ENCODE data around the gene SPECC1. TPM values are rescaled to one million over a fixed set of nuclear protein-coding genes. Genes with fewer than 3 reads are reported as not detected.

The SPECC1 gene
- total and polyA plus RNA-seq, 2 of the 4 experiments (the other 2 are of a cell fraction): 16.9 to 26.2 TPM

- Histone ChIP-seq H3K4me3 (ENCODE audit: insufficient read depth, low read depth, low read length) (no peak overlapping the region), H3K23ac (ENCODE audit: low read depth, low read length) (no peak overlapping the region), H2BK5ac (ENCODE audit: low read depth, low read length, poor library complexity, severe bottlenecking) (no peak overlapping the region), H2AK5ac (ENCODE audit: low read depth, low read length) (no peak overlapping the region), H3K79me1 (ENCODE audit: low read depth in 1 of 2, low read length in 2 of 2) (no peaks in the 10 kb centered on the region), H4K20me1 (ENCODE audit: insufficient read depth, low read length) (no peaks in the 10 kb centered on the region), H2BK120ac (ENCODE audit: low read depth, low read length) (no peak overlapping the region), H4K91ac (ENCODE audit: insufficient read depth, low read depth, low read length) (no peak overlapping the region), H3K4me1 (ENCODE audit: control insufficient read depth, insufficient read depth, low read length) (peaks cover 7% of the 10 kb centered on the region), H4K8ac (ENCODE audit: low read depth in 2 of 2, low read length in 2 of 2) (no peak overlapping the region), H3K14ac (replicated peaks; ENCODE audit: low read depth, low read length) (no peak overlapping the region), H3K27me3 (ENCODE audit: control insufficient read depth, insufficient read depth, low read length) (peaks cover 6% of the 10 kb centered on the region), H3K27ac (ENCODE audit: insufficient read depth, low read length) (no peak overlapping the region), H3K9me3 (ENCODE audit: control insufficient read depth, insufficient read depth, low read length) (no peaks in the 10 kb centered on the region), H2BK20ac (ENCODE audit: low read depth, low read length) (no peak overlapping the region), H3K9me1 (ENCODE audit: insufficient read depth, low read length) (peaks cover 4% of the 10 kb centered on the region; the same call in 1 of the 2 replicates), H2AFZ (replicated peaks; ENCODE audit: low read length, poor library complexity) (no peak overlapping the region), H2AK9ac (replicated peaks; ENCODE audit: low read depth, low read length, poor library complexity) (no peak overlapping the region), H3K4me2 (ENCODE audit: low read depth, low read length) (no peak overlapping the region), H4K5ac (ENCODE audit: low read depth, low read length) (no peak overlapping the region), H3K36me3 (ENCODE audit: control insufficient read depth, insufficient read depth, low read length) (no peaks in the 10 kb centered on the region), H3K56ac (ENCODE audit: extremely low read depth, insufficient read depth, low read length) (no peak overlapping the region), H3K9ac (ENCODE audit: low read depth, low read length) (no peak overlapping the region), H2BK15ac (ENCODE audit: low read depth, low read length) (no peak overlapping the region), H3K18ac (ENCODE audit: low read depth, low read length) (no peak overlapping the region), H3K4ac (ENCODE audit: low read depth, low read length) (no peak overlapping the region)
- in situ Hi-C loops (cut with MboI; ENCODE audit: low sequenced_read_pairs) (no loop called here), dilution Hi-C loops (cut with HindIII; ENCODE audit: low sequenced_read_pairs, unreplicated experiment) (no loop called here), intact Hi-C loops (cut with micrococcal nuclease) (no loop called here)
- ChIA-PET CTCF (interaction anchor here (1.1 to 1.2 kb wide), 2 partner anchors 35 to 49 kb away, joined by 3 to 5 read pairs; no protein-coding TSS in a partner anchor), POLR2A (ENCODE audit: unreplicated experiment) (no interaction called here)
- WGBS, 2 experiments (ENCODE audit: extremely low coverage in 2 of 2, insufficient read length in 1 of 2): 20% methylated on average over 1 of the region's 3 CpGs; no CpG with 5 or more reads in 1 of the 2 experiments
- TF ChIP-seq MAFK (IDR thresholded peaks at IDR 0.05; ENCODE audit: low read depth, low read length) (peak; percentile 17; the same call in 1 of the 2 replicates), MAZ (IDR thresholded peaks at IDR 0.05; ENCODE audit: borderline replicate concordance, low read depth, low read length) (no peak), NFE2L2 (IDR thresholded peaks at IDR 0.05; ENCODE audit: low read depth, low read length) (peak; percentile 76)
- peak; percentile 33 for ATAC-seq (ENCODE audit: low read depth)
- no TSS peak for BruUV-seq (replicated peaks)
- DNase-seq: peak; percentile 23
These were observed 50.6 kb downstream of the SPECC1 start for GRCh38 chr17:20059728-20060188.

Measured in IMR-90 (cell line).